GM12878 (cell line): Measurements from ENCODE around the gene ARHGEF7. TPM values are rescaled to one million over a fixed set of nuclear protein-coding genes. Genes with fewer than 3 reads are reported as not detected.

Experiments used
- ATAC-seq: fragments of 200-7000 bp; cut with Tn5 transposase; 3 replicates; pipeline ENCODE4 v1.9.1; 2020; ENCODE audit warnings: mild to moderate bottlenecking, moderate library complexity
- BruUV-seq: library from RNA; stranded (reverse); fragments of 400-500 nt; replicated peaks from 2 replicates; lab custom pipeline; 2021; lab: Mats Ljungman, UMichigan
- CTCF ChIA-PET: fragments of 300-600 bp; sonication (Branson Sonifier 250); formaldehyde crosslinking; extraction: SDS; loops from one replicate; lab custom pipeline; 2021; ENCODE audit warnings: inconsistent platforms; lab: Yijun Ruan, JAX
- POLR2A ChIA-PET: fragments of 350-600 bp; formaldehyde crosslinking; extraction: SDS; loops from one replicate; lab custom pipeline; 2021; ENCODE audit warnings: inconsistent platforms; lab: Charles Lee
- RAD21 ChIA-PET: fragments of 300-600 bp; sonication (Branson Sonifier 250); formaldehyde crosslinking; loops from one replicate; lab custom pipeline; 2023; ENCODE audit warnings: antibody characterized with exemption; ENCODE audit not compliant: unreplicated experiment; lab: Charles Lee
- SMC1A ChIA-PET: fragments of 300-600 bp; sonication (Branson Sonifier 250); formaldehyde crosslinking; loops from one replicate; lab custom pipeline; 2023; ENCODE audit not compliant: unreplicated experiment, uncharacterized antibody; lab: Charles Lee
- DNase-seq: peaks from one replicate; pipeline ENCODE4 v3.0.0-alpha.2; 2011; ENCODE audit warnings: low read depth, low spot score
- FAIRE-seq: peaks from 3 replicates; lab custom pipeline; 2011; peaks lifted over from hg19 to GRCh38; lab: Jason Lieb, UNC
- H2AFZ ChIP-seq: 2 replicates; pipeline ENCODE4 v1.6.0; 2011; ENCODE audit warnings: low read depth, low read length, control low read depth; ENCODE audit not compliant: control insufficient read depth
- H3K27ac ChIP-seq: 2 replicates; pipeline ENCODE4 v1.5.1; 2011; ENCODE audit warnings: control low read depth; ENCODE audit not compliant: control insufficient read depth, insufficient read depth
- H3K27me3 ChIP-seq, 2 experiments: replicated peaks in 1 of 2; 2 replicates each; pipeline versions ENCODE4 v1.6.0 to v1.6.1; 2011; ENCODE audit warnings: low read length in 1 of 2; ENCODE audit not compliant: control insufficient read depth in 2 of 2, insufficient read depth in 2 of 2
- H3K36me3 ChIP-seq, 2 experiments: 2 replicates each; pipeline ENCODE4 v1.5.1; 2011; ENCODE audit warnings: low read length in 1 of 2; ENCODE audit not compliant: control insufficient read depth in 2 of 2, insufficient read depth in 2 of 2
- H3K4me1 ChIP-seq: 2 replicates; pipeline ENCODE4 v1.6.1; 2011; ENCODE audit warnings: mild to moderate bottlenecking, low read length, moderate library complexity, mixed read lengths; ENCODE audit not compliant: control insufficient read depth, insufficient read depth
- H3K4me2 ChIP-seq: 2 replicates; pipeline ENCODE4 v1.6.0; 2011; ENCODE audit warnings: control low read depth; ENCODE audit not compliant: control insufficient read depth, insufficient read depth
- H3K4me3 ChIP-seq: fragments of 200-600 bp; sonication (generic); 2 replicates; pipeline ENCODE4 v1.5.1; 2016
- H3K79me2 ChIP-seq: 2 replicates; pipeline ENCODE4 v1.6.0; 2011; ENCODE audit warnings: low read length; ENCODE audit not compliant: control insufficient read depth, insufficient read depth
- H3K9ac ChIP-seq: 2 replicates; pipeline ENCODE4 v1.8.0; 2011; ENCODE audit warnings: low read length, control low read depth, mixed read lengths; ENCODE audit not compliant: control insufficient read depth, insufficient read depth
- H3K9me3 ChIP-seq: replicated peaks from 3 replicates; pipeline ENCODE4 v1.5.1; 2011; ENCODE audit warnings: mild to moderate bottlenecking, low read length; ENCODE audit not compliant: control insufficient read depth, insufficient read depth
- H4K20me1 ChIP-seq: 2 replicates; pipeline ENCODE4 v1.6.0; 2011; ENCODE audit not compliant: control insufficient read depth, insufficient read depth
- ATF3 ChIP-seq: IDR thresholded peaks from 2 replicates; pipeline ENCODE4 v1.6.1; 2011; ENCODE audit warnings: low read depth, mild to moderate bottlenecking, low read length, moderate library complexity, borderline replicate concordance; ENCODE audit errors: extremely low read depth
- BACH1 ChIP-seq: fragments of 450-650 bp; IDR thresholded peaks from 2 replicates; pipeline ENCODE4 v1.6.1; 2017; ENCODE audit warnings: mild to moderate bottlenecking, borderline replicate concordance
- FOXM1 ChIP-seq: IDR thresholded peaks from 2 replicates; pipeline ENCODE4 v1.6.1; 2012; ENCODE audit warnings: low read depth, mild to moderate bottlenecking, inconsistent platforms, low read length, moderate library complexity
- HSF1 ChIP-seq: fragments of 150-350 bp; IDR thresholded peaks from 2 replicates; pipeline ENCODE4 v1.6.1; 2014; ENCODE audit warnings: mild to moderate bottlenecking, low read depth, low read length
- POLR2AphosphoS5 ChIP-seq: IDR thresholded peaks from 2 replicates; pipeline ENCODE4 v1.6.1; 2011; ENCODE audit warnings: mild to moderate bottlenecking, low read length, inconsistent platforms
- RB1 ChIP-seq: fragments of 450-650 bp; formaldehyde crosslinking; IDR thresholded peaks from 2 replicates; pipeline ENCODE4 v1.6.1; 2017; ENCODE audit warnings: mild to moderate bottlenecking, borderline replicate concordance
- RELA ChIP-seq: fragments of 450-650 bp; IDR thresholded peaks from 2 replicates; pipeline ENCODE4 v1.8.0; 2014; ENCODE audit warnings: borderline replicate concordance; ENCODE audit not compliant: partially characterized antibody
- RELB ChIP-seq: fragments of 450-650 bp; IDR thresholded peaks from 2 replicates; pipeline ENCODE4 v1.6.1; 2017; ENCODE audit warnings: low read depth, mild to moderate bottlenecking, moderate library complexity
- ZBTB40 ChIP-seq: fragments of 450-650 bp; IDR thresholded peaks from 2 replicates; pipeline ENCODE4 v1.6.1; 2016; ENCODE audit warnings: mild to moderate bottlenecking, moderate library complexity, borderline replicate concordance
- WGBS: methylation state at CpG from one replicate; pipeline ENCODE4 v1.1.6; 2016; ENCODE audit warnings: low lambda C conversion rate; ENCODE audit not compliant: insufficient replicate concordance, insufficient coverage; ENCODE audit errors: missing lambda C conversion rate; 5-methylcytosine and 5-hydroxymethylcytosine counted together
- in situ Hi-C: fragments of 300-500 bp; cut with MboI; formaldehyde crosslinking; loops from 9 replicates; pipeline ENCODE4 v1.14.3; 2018; ENCODE audit warnings: mixed read lengths
- intact Hi-C: fragments of 100-400 bp; cut with micrococcal nuclease; formaldehyde crosslinking; loops from one replicate; pipeline ENCODE4 v1.14.2; 2022; ENCODE audit not compliant: unreplicated experiment
- polyA plus RNA-seq, 11 experiments: library from polyadenylated mRNA; depleted of rRNA in 4 of 11; unstranded in 6 of 11; stranded (reverse) in 5 of 11; fragments of >200 nt; fragmentation: Nextera tagmentation in 4 of 11; fragmentation: Illumina TruSeq in 1 of 11; extraction: Ambion mirVana in 4 of 11; extraction: Trizol in 1 of 11; gene quantifications; 1 replicate in 1 of 11; 2 replicates in 10 of 11; pipeline versions ENCODE4 v1.2.1 to v1.2.3, GENCODE V29; 2011 to 2016; ENCODE audit warnings: inconsistent platforms in 2 of 11, missing spikeins in 2 of 11, low read depth in 1 of 11
- total RNA-seq, 4 experiments: library from RNA; depleted of rRNA in 3 of 4; stranded (reverse); fragments of >200 nt in 3 of 4; fragmentation: Illumina TruSeq in 1 of 4; extraction: Trizol in 1 of 4; gene quantifications; 2 replicates each; pipeline versions ENCODE4 v1.2.1 to v1.2.3, GENCODE V29; 2013 to 2021

ARHGEF7 gene
- total and polyA plus RNA-seq, 10 of the 15 experiments (the other 5 are each of a cell fraction or from before 2014, with no cell fraction given) = 4.7 to 65.5 (median 36.6) TPM

GRCh38 chr13:111325146-111325890 lies 210.2 kb downstream of the ARHGEF7 start (continued):
- no peak for TF ChIP-seq ATF3
- no peak for TF ChIP-seq HSF1
- TF ChIP-seq RB1 = no peak
- no peak for TF ChIP-seq BACH1
- TF ChIP-seq RELA = no peak
- TF ChIP-seq FOXM1 = no peak
- TF ChIP-seq, all 136 proteins: peak for 0

GRCh38 chr13:111325941-111326620 lies 211.0 kb downstream of the ARHGEF7 start:
- Histone ChIP-seq H2AFZ (no peak overlapping the region), H3K9me3 (no peaks in the 10 kb centered on the region), H3K9ac (no peak overlapping the region), H3K36me3 (no peaks in the 10 kb centered on the region), H3K4me1 (no peaks in the 10 kb centered on the region; the same call in 1 of the 2 replicates), H3K4me2 (no peak overlapping the region), H3K27ac (no peak overlapping the region), H3K4me3 (no peak overlapping the region), H4K20me1 (no peaks in the 10 kb centered on the region), H3K27me3 (no peaks in the 10 kb centered on the region), H3K79me2 (no peaks in the 10 kb centered on the region)
- FAIRE-seq (no peak), ATAC-seq (no peak), DNase-seq (no peak)
- ChIA-PET SMC1A (no interaction called here), CTCF (no interaction called here), RAD21 (no interaction called here), POLR2A (no interaction called here)
- 78% methylated on average over 29 of the region's 37 CpGs for WGBS
- BruUV-seq = no TSS peak
- in situ Hi-C loops (no loop called here), intact Hi-C loops (no loop called here)
- TF ChIP-seq ZBTB40 (no peak), POLR2AphosphoS5 (no peak), RELB (no peak)
